ENCODE data around the gene NTHL1. TPM values are rescaled to one million over a fixed set of nuclear protein-coding genes. Genes with fewer than 3 reads are reported as not detected.

NTHL1 gene
- total RNA-seq, 4 donors from 2014 or later, result 3.5 to 13.6 (median 6.4) TPM

GRCh38 chr16:2086106-2086742, 38.6 kb upstream of the NTHL1 start:
- in situ Hi-C loops (cut with MboI; ENCODE audit: low sequenced_read_pairs in 4 of 4) (no loop called here), intact Hi-C loops (cut with DNase I; ENCODE audit: low total_unique reads) (no loop called here)
- Histone ChIP-seq H3K27ac (no peak overlapping the region), H3K36me3 (peaks cover 0 to 82% of the 10 kb centered on the region in 2 donors), H3K4me3 (no peak overlapping the region), H3K4me1 (peaks cover 0 to 10% of the 10 kb centered on the region in 2 donors), H3K9me3 (no peaks in the 10 kb centered on the region), H3K27me3 (no peaks in the 10 kb centered on the region)
- TF ChIP-seq POLR2A (IDR thresholded peaks at IDR 0.05) (no peak), CTCF (IDR thresholded peaks at IDR 0.05 in 4 of 5, conservative IDR thresholded peaks at IDR 0.05 in 1 of 5) (no peak)
- no peak for DNase-seq
- no peak for ATAC-seq

GRCh38 chr16:2085669-2086068, 38.0 kb upstream of the NTHL1 start:
- Histone ChIP-seq H3K4me1 (peaks cover 0 to 9% of the 10 kb centered on the region in 2 donors), H3K27ac (no peak overlapping the region), H3K4me3 (no peak overlapping the region), H3K27me3 (no peaks in the 10 kb centered on the region), H3K9me3 (no peaks in the 10 kb centered on the region), H3K36me3 (peaks cover 0 to 82% of the 10 kb centered on the region in 2 donors)
- DNase-seq, result no peak
- TF ChIP-seq POLR2A (IDR thresholded peaks at IDR 0.05), result no peak
- no peak for TF ChIP-seq CTCF (IDR thresholded peaks at IDR 0.05 in 4 of 5, conservative IDR thresholded peaks at IDR 0.05 in 1 of 5)
- intact Hi-C loops (cut with DNase I; ENCODE audit: low total_unique reads), result no loop called here
- in situ Hi-C loops (cut with MboI; ENCODE audit: low sequenced_read_pairs in 4 of 4), result no loop called here
- ATAC-seq, result no peak

DNA sequence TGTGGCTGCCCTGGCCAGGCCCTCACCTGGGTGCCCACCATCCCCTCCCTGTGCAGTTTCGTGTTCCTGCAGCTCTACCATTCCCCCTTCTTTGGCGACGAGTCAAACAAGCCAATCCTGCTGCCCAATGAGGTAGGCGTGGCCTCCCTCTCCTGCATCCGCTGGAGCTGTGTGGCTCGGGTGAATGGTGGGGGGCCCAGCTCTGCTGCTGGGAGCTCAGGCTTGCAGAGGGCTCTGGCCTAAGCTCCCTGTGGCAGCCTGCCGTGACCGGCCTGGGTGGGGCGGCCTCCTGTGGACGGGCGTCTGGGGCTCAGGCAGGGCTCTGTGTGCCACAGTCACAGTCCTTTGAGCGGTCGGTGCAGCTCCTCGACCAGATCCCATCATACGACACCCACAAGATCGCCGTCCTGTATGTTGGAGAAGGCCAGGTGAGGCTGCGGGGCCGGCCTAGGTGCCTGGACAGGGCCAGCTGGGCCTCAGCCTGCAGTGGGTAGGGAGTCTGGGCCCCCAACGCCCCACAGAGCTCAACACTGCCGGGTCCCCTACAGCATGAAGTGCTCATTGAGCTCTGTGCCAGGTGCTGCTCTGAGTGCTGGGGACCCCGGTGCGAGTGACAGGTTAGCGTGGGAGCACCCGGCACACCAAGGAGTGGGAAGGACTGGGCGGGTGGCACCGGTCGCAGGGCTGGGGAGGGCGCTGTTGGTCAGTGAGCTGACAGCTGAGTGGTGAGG, 37.4 kb upstream of the NTHL1 start:
- intact Hi-C loops (cut with DNase I; ENCODE audit: low total_unique reads) (no loop called here), in situ Hi-C loops (cut with MboI; ENCODE audit: low sequenced_read_pairs in 4 of 4) (no loop called here)
- Histone ChIP-seq H3K4me3 (no peak overlapping the region), H3K4me1 (peaks cover 0 to 2% of the 10 kb centered on the region in 2 donors), H3K9me3 (no peaks in the 10 kb centered on the region), H3K27ac (no peak overlapping the region), H3K27me3 (no peaks in the 10 kb centered on the region), H3K36me3 (peaks cover 0 to 84% of the 10 kb centered on the region in 2 donors)
- DNase-seq (no peak), ATAC-seq (no peak)
- no peak for TF ChIP-seq POLR2A (IDR thresholded peaks at IDR 0.05)
- TF ChIP-seq CTCF (IDR thresholded peaks at IDR 0.05 in 4 of 5, conservative IDR thresholded peaks at IDR 0.05 in 1 of 5), result no peak

GRCh38 chr16:2083876-2084780, 36.5 kb upstream of the NTHL1 start:
- H3K4me1 ChIP-seq, result no peaks in the 10 kb centered on the region
- intact Hi-C loops (cut with DNase I; ENCODE audit: low total_unique reads) (no loop called here), in situ Hi-C loops (cut with MboI; ENCODE audit: low sequenced_read_pairs in 4 of 4) (no loop called here)
- H3K9me3 ChIP-seq, result no peaks in the 10 kb centered on the region
- no peak for TF ChIP-seq CTCF (IDR thresholded peaks at IDR 0.05 in 4 of 5, conservative IDR thresholded peaks at IDR 0.05 in 1 of 5)
- TF ChIP-seq POLR2A (IDR thresholded peaks at IDR 0.05), result no peak
- peaks cover 0 to 83% of the 10 kb centered on the region in 2 donors for H3K36me3 ChIP-seq
- no peak overlapping the region for H3K4me3 ChIP-seq
- no peak for ATAC-seq
- H3K27me3 ChIP-seq, result no peaks in the 10 kb centered on the region
- DNase-seq, result no peak
- H3K27ac ChIP-seq, result no peak overlapping the region

Data from gastrocnemius medialis (tissue), 4 donors.